Activated naive CD8-positive, alpha-beta T cell (primary cell): ENCODE results near the gene NLGN1.

ENCODE experiments used
- H3K27ac Mint-ChIP-seq: one replicate; pipeline ENCODE4 v1.8.0; 2021; ENCODE audit warnings: mixed read lengths
- H3K27me3 Mint-ChIP-seq: one replicate; pipeline ENCODE4 v1.8.0; 2021; ENCODE audit warnings: mixed read lengths
- H3K36me3 Mint-ChIP-seq: one replicate; pipeline ENCODE4 v1.8.0; 2021; ENCODE audit warnings: mixed read lengths
- H3K4me1 Mint-ChIP-seq: one replicate; pipeline ENCODE4 v1.8.0; 2021; ENCODE audit warnings: low read depth, mixed read lengths
- H3K4me3 Mint-ChIP-seq: one replicate; pipeline ENCODE4 v1.8.0; 2021; ENCODE audit warnings: mild to moderate bottlenecking, mixed read lengths
- H3K9me3 Mint-ChIP-seq: one replicate; pipeline ENCODE4 v1.8.0; 2021; ENCODE audit warnings: low read depth, mixed read lengths

NLGN1 gene

DNA sequence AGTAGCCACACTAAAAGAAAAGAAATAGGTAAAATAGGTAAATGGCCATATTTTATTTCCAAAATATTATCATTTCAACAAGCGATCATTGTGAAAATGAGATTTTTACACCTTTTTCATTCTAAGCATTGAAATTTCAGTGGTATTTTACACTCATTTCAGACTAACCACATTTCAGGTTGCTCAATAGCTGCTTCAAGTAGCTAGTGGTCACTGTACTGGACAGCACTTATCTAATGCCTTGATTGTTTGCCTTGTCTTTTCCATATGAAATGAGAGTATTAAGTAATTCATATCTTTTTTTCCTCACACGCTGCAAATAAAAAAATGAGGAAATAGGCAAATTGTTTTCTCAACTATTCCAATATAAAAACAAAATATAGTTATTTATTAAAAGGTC is 332.8 kb downstream of the NLGN1 start:
- Mint-ChIP-seq H3K27me3 (no peaks in the 10 kb centered on the region), H3K4me1 (no peaks in the 10 kb centered on the region), H3K9me3 (no peaks in the 10 kb centered on the region), H3K36me3 (no peaks in the 10 kb centered on the region), H3K4me3 (no peak overlapping the region), H3K27ac (no peak overlapping the region)

DNA sequence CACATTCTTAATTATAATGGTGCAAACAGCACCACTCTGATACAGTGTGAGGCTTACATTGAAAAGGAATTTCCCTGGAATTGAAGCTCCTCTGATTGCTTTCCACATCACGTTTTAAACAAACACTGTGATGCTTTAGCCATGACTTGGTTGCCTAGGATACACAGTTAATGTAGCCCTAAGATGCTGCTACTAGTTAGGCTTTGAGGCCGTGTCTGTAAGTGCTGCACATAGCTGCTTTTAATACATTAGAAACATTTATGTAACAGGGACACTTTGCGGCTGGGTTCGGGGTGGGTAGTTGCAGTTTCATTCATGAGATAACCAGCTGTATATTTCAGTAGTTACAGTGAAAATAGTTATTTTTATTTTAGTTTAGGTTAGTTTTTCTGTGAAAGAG is 334.7 kb downstream of the NLGN1 start:
- H3K9me3 Mint-ChIP-seq, result no peaks in the 10 kb centered on the region
- H3K4me1 Mint-ChIP-seq, result no peaks in the 10 kb centered on the region
- no peak overlapping the region for H3K4me3 Mint-ChIP-seq
- H3K36me3 Mint-ChIP-seq, result no peaks in the 10 kb centered on the region
- H3K27me3 Mint-ChIP-seq, result no peaks in the 10 kb centered on the region
- no peak overlapping the region for H3K27ac Mint-ChIP-seq

DNA sequence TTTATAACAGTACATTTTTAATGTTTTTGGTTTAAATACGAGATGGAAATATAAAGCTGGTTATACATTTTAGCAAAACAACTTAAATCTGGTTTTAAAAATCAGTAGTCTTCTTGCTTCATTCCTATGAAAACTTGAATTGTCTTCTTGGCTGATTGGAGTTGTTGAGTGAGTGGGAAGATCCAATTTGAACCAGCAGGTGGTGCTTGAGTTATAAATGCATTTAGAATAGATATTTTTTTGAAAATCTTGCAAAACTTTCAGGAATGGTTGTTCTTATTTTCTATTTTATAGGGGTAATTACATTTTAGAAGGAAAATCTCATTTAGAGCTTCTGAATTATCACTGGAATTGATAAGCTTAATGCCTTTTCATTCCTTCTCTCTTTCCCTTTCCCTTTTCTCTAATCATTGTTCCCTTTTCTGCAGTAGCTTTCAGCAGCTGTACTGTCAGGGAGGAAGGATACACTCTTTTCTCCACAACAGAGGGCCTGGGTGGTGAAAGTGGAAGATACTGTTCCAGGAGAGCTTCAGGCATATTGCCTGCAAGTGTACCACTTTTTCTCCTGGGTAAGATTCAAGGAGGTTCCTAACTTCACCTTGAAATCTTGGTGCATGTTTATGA is 335.6 kb downstream of the NLGN1 start:
- no peaks in the 10 kb centered on the region for H3K36me3 Mint-ChIP-seq
- no peak overlapping the region for H3K27ac Mint-ChIP-seq
- H3K4me1 Mint-ChIP-seq, result no peaks in the 10 kb centered on the region
- H3K9me3 Mint-ChIP-seq, result no peaks in the 10 kb centered on the region
- H3K4me3 Mint-ChIP-seq, result no peak overlapping the region
- no peaks in the 10 kb centered on the region for H3K27me3 Mint-ChIP-seq

GRCh38 chr3:173734473-173734872 is 336.9 kb downstream of the NLGN1 start:
- no peaks in the 10 kb centered on the region for H3K9me3 Mint-ChIP-seq
- no peaks in the 10 kb centered on the region for H3K27me3 Mint-ChIP-seq
- no peaks in the 10 kb centered on the region for H3K4me1 Mint-ChIP-seq
- H3K27ac Mint-ChIP-seq, result no peak overlapping the region
- no peak overlapping the region for H3K4me3 Mint-ChIP-seq
- H3K36me3 Mint-ChIP-seq, result no peaks in the 10 kb centered on the region

- no peaks in the 10 kb centered on the region for H3K27me3 Mint-ChIP-seq
- H3K27ac Mint-ChIP-seq, result no peak overlapping the region
- no peaks in the 10 kb centered on the region for H3K9me3 Mint-ChIP-seq
- H3K4me1 Mint-ChIP-seq, result no peaks in the 10 kb centered on the region
- H3K4me3 Mint-ChIP-seq, result no peak overlapping the region
- no peaks in the 10 kb centered on the region for H3K36me3 Mint-ChIP-seq
Measured at GRCh38 chr3:173734895-173735294, 337.4 kb downstream of the NLGN1 start.

DNA sequence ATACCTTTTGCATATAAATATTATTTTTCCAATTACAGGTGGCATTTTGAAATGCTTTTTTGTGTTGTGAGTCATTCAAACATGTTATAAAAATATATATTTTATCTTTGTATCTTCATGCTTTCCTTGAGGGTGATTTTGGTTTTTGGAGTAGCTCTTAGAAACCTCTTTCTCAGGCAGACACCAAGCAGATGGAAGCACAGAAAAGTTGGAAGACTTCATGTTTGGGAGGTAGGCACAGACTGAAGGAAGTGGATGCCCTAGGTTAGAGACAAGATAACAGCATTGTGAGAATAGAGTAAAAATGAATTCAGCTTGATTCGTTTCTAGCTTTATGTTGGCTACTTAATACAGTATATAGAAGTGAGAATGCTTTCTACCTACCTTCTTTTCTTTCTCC is 338.3 kb downstream of the NLGN1 start:
- Mint-ChIP-seq H3K27me3 (no peaks in the 10 kb centered on the region), H3K4me3 (no peak overlapping the region), H3K4me1 (no peaks in the 10 kb centered on the region), H3K36me3 (no peaks in the 10 kb centered on the region), H3K27ac (no peak overlapping the region), H3K9me3 (no peaks in the 10 kb centered on the region)

DNA sequence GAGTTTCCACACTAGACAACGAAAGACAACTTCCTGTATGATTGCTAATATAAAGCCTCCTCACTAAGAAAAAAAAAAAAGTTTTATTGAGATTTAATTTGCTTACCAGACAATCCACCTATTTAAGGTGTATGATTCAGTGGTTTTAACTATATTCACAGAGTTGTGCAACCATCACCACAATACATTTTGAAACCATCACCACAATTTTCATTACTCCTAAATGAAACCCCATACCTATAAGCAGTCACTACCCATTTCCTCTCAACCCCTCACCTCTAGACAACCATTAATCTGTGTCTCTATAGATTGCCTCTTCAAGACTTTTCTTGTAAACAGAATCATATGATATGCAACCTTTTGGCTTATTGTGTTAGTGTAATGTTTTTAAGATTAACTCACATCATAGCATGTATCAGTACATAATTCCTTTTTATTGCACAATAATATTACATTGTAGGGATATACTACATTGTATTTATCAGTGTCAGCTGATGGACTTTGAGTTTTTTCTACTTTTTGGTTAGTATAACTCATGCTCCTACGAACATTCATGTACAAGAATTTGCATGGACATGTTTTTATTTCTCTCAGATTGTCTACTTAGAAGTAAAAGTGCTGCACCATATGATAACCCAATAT is 339.7 kb downstream of the NLGN1 start:
- Mint-ChIP-seq H3K4me3 (no peak overlapping the region), H3K27me3 (no peaks in the 10 kb centered on the region), H3K4me1 (no peaks in the 10 kb centered on the region), H3K36me3 (no peaks in the 10 kb centered on the region), H3K9me3 (no peaks in the 10 kb centered on the region), H3K27ac (no peak overlapping the region)

GRCh38 chr3:173739726-173740125 is 342.2 kb downstream of the NLGN1 start:
- H3K4me1 Mint-ChIP-seq, result no peaks in the 10 kb centered on the region
- no peaks in the 10 kb centered on the region for H3K27me3 Mint-ChIP-seq
- no peaks in the 10 kb centered on the region for H3K36me3 Mint-ChIP-seq
- no peak overlapping the region for H3K4me3 Mint-ChIP-seq
- H3K27ac Mint-ChIP-seq, result no peak overlapping the region
- H3K9me3 Mint-ChIP-seq, result no peaks in the 10 kb centered on the region

DNA sequence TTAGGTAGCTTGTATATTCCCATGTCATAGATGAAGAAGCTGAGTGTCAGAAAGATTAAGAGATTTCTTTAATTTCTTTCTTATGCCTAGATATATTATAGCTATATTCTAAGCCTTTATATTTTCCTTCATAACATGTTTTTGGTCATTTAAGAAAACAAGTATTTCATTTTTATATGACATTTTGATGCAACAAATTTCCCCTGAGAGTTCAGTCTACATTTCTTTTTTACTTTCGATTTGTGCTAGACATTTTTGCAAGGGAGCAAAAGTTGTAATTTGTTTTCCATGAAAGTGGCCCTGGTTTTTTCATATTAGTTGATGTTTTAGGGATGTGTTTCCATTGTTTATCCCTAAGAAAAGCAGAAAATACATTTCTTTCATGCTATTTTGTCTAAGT is 344.9 kb downstream of the NLGN1 start:
- Mint-ChIP-seq H3K4me3 (no peak overlapping the region), H3K27ac (no peak overlapping the region), H3K27me3 (no peaks in the 10 kb centered on the region), H3K9me3 (no peaks in the 10 kb centered on the region), H3K4me1 (no peaks in the 10 kb centered on the region), H3K36me3 (no peaks in the 10 kb centered on the region)

DNA sequence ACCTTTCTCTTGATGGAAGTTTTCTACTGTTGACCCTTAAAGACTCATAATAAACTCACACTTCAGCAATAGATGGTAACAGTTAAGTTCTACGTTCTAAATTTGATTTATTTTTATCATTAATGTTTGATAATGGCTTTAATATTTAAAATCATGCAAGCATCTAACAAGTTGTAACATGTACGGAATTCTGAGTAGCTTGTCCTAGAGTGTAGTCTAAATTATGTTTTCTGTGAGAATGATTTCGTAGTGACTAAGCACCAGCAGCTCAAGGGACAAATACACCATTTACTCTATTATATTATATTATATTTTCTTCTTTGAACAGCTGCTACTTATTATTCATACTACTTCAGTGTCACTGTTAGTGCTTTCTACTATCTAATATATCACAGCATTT is 345.6 kb downstream of the NLGN1 start:
- Mint-ChIP-seq H3K4me1 (no peaks in the 10 kb centered on the region), H3K36me3 (no peaks in the 10 kb centered on the region), H3K27me3 (no peaks in the 10 kb centered on the region), H3K27ac (no peak overlapping the region), H3K9me3 (no peaks in the 10 kb centered on the region), H3K4me3 (no peak overlapping the region)

DNA sequence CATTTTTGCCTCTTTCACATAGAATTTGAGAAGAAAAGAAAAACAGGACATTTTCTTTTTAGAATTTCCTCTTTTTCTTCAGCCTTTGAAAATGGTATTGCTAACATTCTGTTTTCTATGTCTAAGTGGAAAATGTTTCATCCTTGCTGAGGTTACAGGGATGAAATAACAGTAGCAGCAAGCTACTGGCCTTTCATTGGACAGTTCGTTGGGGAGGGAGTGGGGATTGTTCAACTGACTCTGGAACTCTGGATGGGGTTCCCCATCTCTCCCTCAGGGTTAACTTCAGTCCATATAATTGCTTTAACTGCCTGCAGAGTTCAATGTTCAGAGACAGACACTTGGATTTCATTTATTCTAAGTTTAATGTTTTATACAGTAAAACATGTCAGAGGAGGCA is 346.0 kb downstream of the NLGN1 start:
- H3K27ac Mint-ChIP-seq, result no peak overlapping the region
- no peaks in the 10 kb centered on the region for H3K27me3 Mint-ChIP-seq
- H3K9me3 Mint-ChIP-seq, result no peaks in the 10 kb centered on the region
- no peak overlapping the region for H3K4me3 Mint-ChIP-seq
- H3K36me3 Mint-ChIP-seq, result no peaks in the 10 kb centered on the region
- H3K4me1 Mint-ChIP-seq, result no peaks in the 10 kb centered on the region

GRCh38 chr3:173744479-173744878 is 346.9 kb downstream of the NLGN1 start:
- no peak overlapping the region for H3K27ac Mint-ChIP-seq
- no peaks in the 10 kb centered on the region for H3K27me3 Mint-ChIP-seq
- H3K4me1 Mint-ChIP-seq, result no peaks in the 10 kb centered on the region
- H3K36me3 Mint-ChIP-seq, result no peaks in the 10 kb centered on the region
- no peaks in the 10 kb centered on the region for H3K9me3 Mint-ChIP-seq
- no peak overlapping the region for H3K4me3 Mint-ChIP-seq

GRCh38 chr3:173744895-173745294 is 347.4 kb downstream of the NLGN1 start:
- H3K4me1 Mint-ChIP-seq, result no peaks in the 10 kb centered on the region
- no peaks in the 10 kb centered on the region for H3K36me3 Mint-ChIP-seq
- H3K9me3 Mint-ChIP-seq, result no peaks in the 10 kb centered on the region
- no peak overlapping the region for H3K27ac Mint-ChIP-seq
- H3K27me3 Mint-ChIP-seq, result no peaks in the 10 kb centered on the region
- H3K4me3 Mint-ChIP-seq, result no peak overlapping the region

- H3K9me3 Mint-ChIP-seq, result no peaks in the 10 kb centered on the region
- no peaks in the 10 kb centered on the region for H3K36me3 Mint-ChIP-seq
- no peaks in the 10 kb centered on the region for H3K4me1 Mint-ChIP-seq
- no peaks in the 10 kb centered on the region for H3K27me3 Mint-ChIP-seq
- H3K4me3 Mint-ChIP-seq, result no peak overlapping the region
- no peak overlapping the region for H3K27ac Mint-ChIP-seq
Measured at GRCh38 chr3:173745952-173746682, 348.6 kb downstream of the NLGN1 start.

- no peak overlapping the region for H3K27ac Mint-ChIP-seq
- no peaks in the 10 kb centered on the region for H3K27me3 Mint-ChIP-seq
- no peaks in the 10 kb centered on the region for H3K36me3 Mint-ChIP-seq
- no peaks in the 10 kb centered on the region for H3K9me3 Mint-ChIP-seq
- no peak overlapping the region for H3K4me3 Mint-ChIP-seq
- no peaks in the 10 kb centered on the region for H3K4me1 Mint-ChIP-seq
Measured at GRCh38 chr3:173747427-173747826, 349.9 kb downstream of the NLGN1 start.

GRCh38 chr3:173748105-173748504 is 350.6 kb downstream of the NLGN1 start:
- Mint-ChIP-seq H3K4me3 (no peak overlapping the region), H3K9me3 (no peaks in the 10 kb centered on the region), H3K27ac (no peak overlapping the region), H3K4me1 (no peaks in the 10 kb centered on the region), H3K36me3 (no peaks in the 10 kb centered on the region), H3K27me3 (no peaks in the 10 kb centered on the region)
